ENCODE results near the gene MRPS21.
A peak's percentile ranks its signal among the peaks of the same experiment; 100 is the strongest.

The MRPS21 gene

DNA sequence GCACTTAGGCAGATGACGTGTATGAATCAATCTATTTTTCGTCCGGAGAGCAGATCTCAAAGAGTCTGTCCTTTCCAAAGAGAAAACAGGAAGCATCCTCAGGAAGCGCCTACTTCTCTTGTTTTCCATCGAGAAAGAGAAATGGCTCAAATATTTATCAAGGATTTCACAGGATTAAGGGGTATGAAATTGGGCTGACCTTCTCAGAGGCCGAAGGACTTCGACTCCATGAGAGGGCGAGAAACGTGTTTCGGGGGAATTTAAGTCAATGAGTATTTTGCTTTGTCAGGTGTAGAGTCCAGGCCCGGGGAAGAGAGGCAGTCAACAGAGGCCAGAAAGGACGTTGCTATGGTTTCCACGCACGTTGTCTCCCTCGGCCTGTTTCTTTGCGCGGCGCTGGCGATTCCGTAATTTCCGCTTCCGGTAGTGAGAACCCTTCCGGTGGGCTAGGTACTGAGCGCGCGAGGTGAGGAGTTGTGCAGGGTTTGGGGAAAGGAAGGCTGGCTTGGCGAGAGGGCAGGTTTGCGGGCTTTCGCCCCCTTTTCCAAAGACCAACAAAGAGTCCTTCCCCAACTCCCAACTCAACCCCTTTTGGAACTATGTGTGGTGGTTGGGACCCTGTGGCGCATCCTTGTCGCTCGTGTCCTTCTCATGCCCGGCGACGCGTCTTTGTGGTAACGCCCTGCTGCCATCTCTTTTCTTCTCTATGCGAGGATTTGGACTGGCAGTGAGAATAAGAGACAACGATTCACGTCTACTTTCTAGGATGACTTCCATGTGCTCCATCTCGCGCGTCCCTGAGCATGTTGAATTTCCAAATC lies at the start of gene MRPS21:
Gene MRPS21, plus strand, starts transcription at position 429 of the 821 bp plus-strand sequence. CDS start 506 bp downstream, outside the sequence.
- peak within 1 kb of the TSS; percentile 99 for H3K27ac Mint-ChIP-seq (ENCODE audit: low read depth)
- H3K4me1 Mint-ChIP-seq, result peaks cover 33% of the 10 kb centered on the region
- peaks cover 24% of the 10 kb centered on the region for H3K36me3 Mint-ChIP-seq (ENCODE audit: insufficient read depth)
- ATAC-seq (replicated peaks; ENCODE audit: extremely low read depth, poor library complexity, severe bottlenecking), result peak; percentile 98
- H3K27me3 Mint-ChIP-seq, result no peaks in the 10 kb centered on the region
- H3K4me3 Mint-ChIP-seq, result peak within 1 kb of the TSS; percentile 89
- DNase-seq (ENCODE audit: low spot score in 2 of 2), result peak; percentile 74 to 81
- H3K9me3 Mint-ChIP-seq, result no peaks in the 10 kb centered on the region

DNA sequence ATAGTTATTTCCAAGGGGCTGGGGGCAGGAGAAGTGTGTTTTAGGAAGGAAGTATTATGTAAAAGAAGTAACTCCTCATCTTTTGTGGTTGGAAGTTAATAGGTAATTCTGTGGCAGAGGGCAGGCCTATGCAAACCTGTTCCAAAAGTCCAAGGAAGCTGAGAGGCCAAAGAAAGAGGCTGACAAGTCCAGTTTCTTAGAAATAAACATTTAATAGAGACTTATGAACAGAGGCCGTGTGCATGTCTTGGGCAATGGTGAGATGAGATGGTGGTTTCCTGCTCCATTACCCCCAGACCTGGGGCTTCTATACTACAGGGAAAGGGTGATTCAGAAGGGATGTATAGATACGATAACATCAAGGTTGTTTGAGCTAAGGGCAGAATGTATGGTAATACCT lies 43.7 kb upstream of the MRPS21 start:
- H3K4me1 Mint-ChIP-seq, result no peaks in the 10 kb centered on the region
- no peaks in the 10 kb centered on the region for H3K36me3 Mint-ChIP-seq (ENCODE audit: insufficient read depth)
- H3K9me3 Mint-ChIP-seq, result no peaks in the 10 kb centered on the region
- peaks cover 11% of the 10 kb centered on the region for H3K27me3 Mint-ChIP-seq
- H3K4me3 Mint-ChIP-seq, result no peak overlapping the region
- DNase-seq (ENCODE audit: low spot score in 2 of 2), result no peak
- ATAC-seq (replicated peaks; ENCODE audit: extremely low read depth, poor library complexity, severe bottlenecking), result no peak
- H3K27ac Mint-ChIP-seq (ENCODE audit: low read depth), result no peak overlapping the region

DNA sequence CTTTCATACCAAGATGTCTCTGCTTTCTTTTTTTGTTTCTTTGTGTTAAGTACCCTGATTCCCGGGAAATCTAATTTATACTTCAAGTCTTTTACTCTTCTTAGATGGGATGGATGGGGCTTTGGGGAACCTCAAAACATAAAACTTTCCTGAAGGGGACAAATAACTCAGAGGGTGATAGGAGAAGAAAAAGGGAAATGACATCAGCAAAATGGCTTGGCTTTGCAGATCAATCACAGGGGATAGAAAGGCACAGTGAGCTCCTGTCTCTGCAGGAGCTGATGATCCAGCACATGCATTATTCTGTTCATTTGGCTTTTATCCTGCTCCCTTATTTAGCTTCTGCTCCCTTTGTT lies 37.5 kb upstream of the MRPS21 start:
- ATAC-seq (replicated peaks; ENCODE audit: extremely low read depth, poor library complexity, severe bottlenecking) (no peak), DNase-seq (ENCODE audit: low spot score in 2 of 2) (no peak)
- Mint-ChIP-seq H3K9me3 (no peaks in the 10 kb centered on the region), H3K36me3 (ENCODE audit: insufficient read depth) (peaks cover 2% of the 10 kb centered on the region), H3K27ac (ENCODE audit: low read depth) (no peak overlapping the region), H3K27me3 (peaks cover 61% of the 10 kb centered on the region), H3K4me1 (peaks cover 21% of the 10 kb centered on the region), H3K4me3 (no peak overlapping the region)

DNA sequence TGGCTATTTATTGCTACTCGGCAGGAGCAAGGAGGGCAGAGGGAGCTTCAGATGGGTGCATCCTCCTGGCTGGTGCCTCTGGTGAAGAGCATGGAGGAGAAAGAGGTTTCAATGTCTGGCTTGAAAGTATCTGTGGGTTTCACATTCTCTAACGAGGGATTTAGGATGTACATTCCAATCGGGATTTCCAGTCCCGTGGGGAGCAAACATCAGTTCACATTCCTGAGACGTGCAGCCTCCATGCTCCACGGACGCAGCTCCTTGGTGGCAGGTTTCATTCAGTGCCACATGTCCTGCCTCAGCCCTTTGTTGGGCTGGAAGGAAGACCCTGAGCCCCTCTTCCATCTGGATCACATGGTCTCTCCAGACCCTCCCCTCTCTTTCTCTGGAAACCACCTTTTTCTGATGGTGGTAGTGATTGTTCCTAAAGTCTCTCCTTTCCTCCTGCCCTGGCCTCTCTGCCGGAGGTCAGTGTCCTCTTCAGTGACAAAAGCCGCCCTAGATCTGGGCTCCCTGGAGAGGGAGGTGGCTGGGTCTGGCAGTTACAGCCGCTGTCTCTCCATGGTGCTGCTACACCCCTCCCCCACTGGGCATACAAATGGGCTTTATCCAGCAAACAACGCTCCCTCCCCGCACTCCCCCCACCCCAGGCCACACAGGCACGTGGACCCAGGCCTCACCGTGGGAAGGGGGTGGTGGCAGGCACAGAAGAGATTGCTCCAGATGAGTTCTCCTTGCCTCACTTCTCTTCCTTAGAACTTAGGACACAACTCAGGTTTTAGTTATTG lies 36.9 kb upstream of the MRPS21 start:
- H3K9me3 Mint-ChIP-seq, result no peaks in the 10 kb centered on the region
- ATAC-seq (replicated peaks; ENCODE audit: extremely low read depth, poor library complexity, severe bottlenecking), result no peak
- no peak overlapping the region for H3K4me3 Mint-ChIP-seq
- H3K36me3 Mint-ChIP-seq (ENCODE audit: insufficient read depth), result peaks cover 2% of the 10 kb centered on the region
- H3K27me3 Mint-ChIP-seq, result peaks cover 61% of the 10 kb centered on the region
- no peak overlapping the region for H3K27ac Mint-ChIP-seq (ENCODE audit: low read depth)
- DNase-seq (ENCODE audit: low spot score in 2 of 2), result no peak
- H3K4me1 Mint-ChIP-seq, result peaks cover 21% of the 10 kb centered on the region

DNA sequence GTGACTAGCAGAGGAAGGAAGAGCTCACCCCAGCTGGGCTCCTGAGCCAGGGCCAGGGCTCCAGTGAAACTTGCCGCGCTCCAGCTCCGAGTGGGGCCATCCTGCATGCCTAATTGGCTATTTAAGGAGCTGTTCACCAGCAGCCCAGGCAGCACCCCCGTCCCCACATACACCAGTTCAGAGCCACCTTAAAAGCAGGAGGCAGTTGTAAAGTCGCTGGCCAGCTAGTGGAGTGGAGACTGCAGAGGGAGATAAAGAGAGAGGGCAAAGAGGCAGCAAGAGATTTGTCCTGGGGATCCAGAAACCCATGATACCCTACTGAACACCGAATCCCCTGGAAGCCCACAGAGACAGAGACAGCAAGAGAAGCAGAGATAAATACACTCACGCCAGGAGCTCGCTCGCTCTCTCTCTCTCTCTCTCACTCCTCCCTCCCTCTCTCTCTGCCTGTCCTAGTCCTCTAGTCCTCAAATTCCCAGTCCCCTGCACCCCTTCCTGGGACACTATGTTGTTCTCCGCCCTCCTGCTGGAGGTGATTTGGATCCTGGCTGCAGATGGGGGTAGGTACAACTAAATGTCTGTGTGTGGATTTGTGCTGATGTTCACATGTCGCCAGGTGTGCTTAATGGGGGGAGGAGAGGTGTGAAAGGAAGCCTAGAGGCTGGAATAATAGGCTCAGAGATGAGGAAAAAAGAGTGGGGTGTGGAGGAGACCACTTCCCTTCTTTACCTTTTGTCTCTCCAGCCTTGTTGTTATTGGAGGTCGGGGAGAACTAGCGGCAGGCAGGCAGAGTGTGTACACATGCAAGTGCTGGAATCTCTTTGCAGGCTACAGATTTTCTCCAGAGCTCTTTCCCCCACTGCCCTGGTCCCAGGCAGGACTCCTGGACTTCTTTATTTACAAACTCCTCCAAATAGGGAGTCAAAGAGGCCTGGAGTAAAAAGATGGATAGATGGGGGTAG lies 35.8 kb upstream of the MRPS21 start, which contains the start of gene CA14:
Gene CA14, plus strand, starts transcription at position 151 of the 962 bp plus-strand sequence. Its CDS starts 355 bp downstream, at position 506.
- Mint-ChIP-seq H3K9me3 (no peaks in the 10 kb centered on the region), H3K4me1 (peaks cover 21% of the 10 kb centered on the region), H3K27me3 (peaks cover 61% of the 10 kb centered on the region), H3K27ac (ENCODE audit: low read depth) (no peak within 1 kb of the TSS), H3K36me3 (ENCODE audit: insufficient read depth) (peaks cover 2% of the 10 kb centered on the region), H3K4me3 (no peak within 1 kb of the TSS)
- no peak for ATAC-seq (replicated peaks; ENCODE audit: extremely low read depth, poor library complexity, severe bottlenecking)
- no peak for DNase-seq (ENCODE audit: low spot score in 2 of 2)

DNA sequence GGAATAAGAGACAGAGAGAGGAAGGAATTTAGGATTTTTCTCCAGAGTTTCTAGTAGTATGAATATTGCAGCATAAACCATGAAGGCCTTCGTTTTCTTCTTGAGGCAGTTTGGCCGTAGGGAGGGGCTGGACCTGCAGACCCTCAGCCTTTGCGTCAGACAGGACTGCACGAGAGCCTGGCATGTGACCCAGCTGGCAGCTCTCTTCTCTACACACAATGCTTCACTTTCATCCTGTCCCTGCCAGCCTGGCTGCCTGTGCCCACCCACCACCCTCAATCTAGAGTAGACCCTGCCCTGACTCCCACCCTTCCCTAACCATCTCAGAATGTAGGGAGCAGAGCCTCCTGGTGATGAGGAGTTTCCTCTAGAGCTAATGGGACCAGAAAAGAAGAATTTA lies 34.4 kb upstream of the MRPS21 start:
- Mint-ChIP-seq H3K4me3 (no peak overlapping the region), H3K9me3 (no peaks in the 10 kb centered on the region), H3K27me3 (peaks cover 50% of the 10 kb centered on the region), H3K36me3 (ENCODE audit: insufficient read depth) (peaks cover 2% of the 10 kb centered on the region), H3K4me1 (peaks cover 21% of the 10 kb centered on the region), H3K27ac (ENCODE audit: low read depth) (no peak overlapping the region)
- DNase-seq (ENCODE audit: low spot score in 2 of 2) (no peak), ATAC-seq (replicated peaks; ENCODE audit: extremely low read depth, poor library complexity, severe bottlenecking) (no peak)

DNA sequence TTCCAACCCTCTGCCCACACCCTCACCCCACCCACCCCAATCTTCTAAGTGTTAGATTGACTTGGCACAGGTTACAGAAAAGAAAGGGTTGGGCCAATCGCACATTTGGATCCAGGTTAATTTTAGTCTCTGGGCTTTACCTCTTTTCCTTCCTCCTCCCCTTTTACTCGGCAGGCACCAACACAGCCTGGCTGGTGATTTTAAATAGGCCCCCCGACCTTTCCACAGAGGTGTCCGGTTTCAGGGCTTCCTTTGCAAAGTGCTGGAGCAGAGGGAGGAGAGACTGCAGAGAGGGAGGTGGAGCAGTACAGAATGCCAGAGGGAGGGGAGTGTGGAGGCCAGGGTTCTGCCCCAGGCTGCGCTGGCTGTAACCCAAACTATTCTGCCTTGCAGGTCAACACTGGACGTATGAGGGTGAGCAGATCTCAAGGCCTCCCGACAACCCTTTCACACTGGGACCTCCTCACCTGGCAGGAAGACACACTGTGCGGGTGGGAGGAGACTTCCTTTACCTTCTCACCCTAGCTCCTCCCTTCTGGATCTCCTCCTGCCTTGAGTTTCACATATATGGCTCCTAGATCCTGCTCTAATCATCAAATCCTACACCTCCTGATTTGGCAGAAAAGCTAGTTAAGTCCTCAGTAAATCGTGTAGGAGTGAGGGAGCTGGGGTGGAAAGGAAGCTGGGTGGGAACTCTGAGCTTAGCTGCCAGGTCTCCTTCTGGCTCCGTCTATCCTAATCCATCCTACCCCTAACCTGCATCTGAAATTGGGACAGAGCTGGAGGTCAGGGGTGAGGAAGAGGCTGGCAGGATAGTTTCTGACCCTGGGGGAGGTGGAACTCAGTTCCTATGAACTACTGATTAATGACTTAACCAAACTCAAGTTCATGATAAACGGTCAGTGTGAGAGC lies 33.6 kb upstream of the MRPS21 start:
- H3K36me3 Mint-ChIP-seq (ENCODE audit: insufficient read depth), result peaks cover 5% of the 10 kb centered on the region

DNA sequence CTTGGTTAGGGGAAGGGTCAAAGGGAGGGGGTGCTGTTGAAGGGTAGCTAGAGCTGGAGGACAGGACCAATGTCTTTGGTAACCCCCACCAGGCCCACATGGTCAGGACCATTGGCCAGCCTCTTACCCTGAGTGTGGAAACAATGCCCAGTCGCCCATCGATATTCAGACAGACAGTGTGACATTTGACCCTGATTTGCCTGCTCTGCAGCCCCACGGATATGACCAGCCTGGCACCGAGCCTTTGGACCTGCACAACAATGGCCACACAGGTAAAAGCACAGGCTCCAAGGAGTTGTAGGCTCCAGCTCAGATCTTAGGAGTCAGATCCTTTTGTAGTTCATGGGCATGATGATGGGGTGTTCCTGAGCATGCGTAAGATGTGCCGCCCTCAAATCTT lies 32.3 kb upstream of the MRPS21 start:
- DNase-seq (ENCODE audit: low spot score in 2 of 2) (no peak), ATAC-seq (replicated peaks; ENCODE audit: extremely low read depth, poor library complexity, severe bottlenecking) (no peak)
- Mint-ChIP-seq H3K27me3 (peaks cover 42% of the 10 kb centered on the region), H3K9me3 (no peaks in the 10 kb centered on the region), H3K36me3 (ENCODE audit: insufficient read depth) (peaks cover 7% of the 10 kb centered on the region), H3K27ac (ENCODE audit: low read depth) (no peak overlapping the region), H3K4me3 (no peak overlapping the region), H3K4me1 (peaks cover 9% of the 10 kb centered on the region)

More for the DNA sequence above, 33.6 kb upstream of the MRPS21 start:
- Mint-ChIP-seq H3K4me3 (no peak overlapping the region), H3K4me1 (peaks cover 21% of the 10 kb centered on the region), H3K27ac (ENCODE audit: low read depth) (no peak overlapping the region), H3K27me3 (peaks cover 50% of the 10 kb centered on the region), H3K9me3 (no peaks in the 10 kb centered on the region)
- DNase-seq (ENCODE audit: low spot score in 2 of 2), result no peak
- ATAC-seq (replicated peaks; ENCODE audit: extremely low read depth, poor library complexity, severe bottlenecking), result no peak

DNA sequence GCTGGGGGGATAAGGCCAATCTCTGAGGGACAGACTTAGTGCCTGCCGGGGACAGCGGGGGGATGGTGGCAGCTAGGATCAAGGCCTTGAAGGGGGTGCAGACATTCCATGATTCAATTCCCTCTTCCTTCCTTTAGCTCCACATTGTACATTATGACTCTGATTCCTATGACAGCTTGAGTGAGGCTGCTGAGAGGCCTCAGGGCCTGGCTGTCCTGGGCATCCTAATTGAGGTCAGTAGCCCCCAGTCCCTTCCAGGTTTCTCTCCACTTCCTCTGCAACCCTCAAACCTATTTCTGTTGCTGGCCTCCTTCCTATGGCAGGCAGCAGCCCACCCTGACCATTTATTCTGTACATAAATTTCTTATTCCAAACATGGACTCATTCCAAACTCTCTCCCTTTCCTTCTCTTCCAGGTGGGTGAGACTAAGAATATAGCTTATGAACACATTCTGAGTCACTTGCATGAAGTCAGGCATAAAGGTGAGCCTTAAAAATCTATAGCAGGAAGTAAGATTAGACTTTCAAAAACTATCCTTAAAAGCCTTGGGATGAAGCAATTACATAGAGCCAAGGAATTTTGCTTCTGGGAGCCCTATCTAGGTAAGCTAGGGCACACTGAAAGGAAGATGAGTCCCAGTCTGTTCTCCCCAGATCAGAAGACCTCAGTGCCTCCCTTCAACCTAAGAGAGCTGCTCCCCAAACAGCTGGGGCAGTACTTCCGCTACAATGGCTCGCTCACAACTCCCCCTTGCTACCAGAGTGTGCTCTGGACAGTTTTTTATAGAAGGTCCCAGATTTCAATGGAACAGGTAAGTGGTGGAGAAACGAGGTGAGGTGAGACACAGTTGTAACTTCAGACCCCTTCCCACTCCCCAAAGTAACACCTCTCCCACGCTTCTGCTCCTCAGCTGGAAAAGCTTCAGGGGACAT lies 31.0 kb upstream of the MRPS21 start:
- Mint-ChIP-seq H3K27ac (ENCODE audit: low read depth) (no peak overlapping the region), H3K36me3 (ENCODE audit: insufficient read depth) (peaks cover 11% of the 10 kb centered on the region), H3K27me3 (peaks cover 30% of the 10 kb centered on the region), H3K9me3 (no peaks in the 10 kb centered on the region), H3K4me3 (no peak overlapping the region), H3K4me1 (peaks cover 11% of the 10 kb centered on the region)
- DNase-seq (ENCODE audit: low spot score in 2 of 2), result no peak
- no peak for ATAC-seq (replicated peaks; ENCODE audit: extremely low read depth, poor library complexity, severe bottlenecking)

DNA sequence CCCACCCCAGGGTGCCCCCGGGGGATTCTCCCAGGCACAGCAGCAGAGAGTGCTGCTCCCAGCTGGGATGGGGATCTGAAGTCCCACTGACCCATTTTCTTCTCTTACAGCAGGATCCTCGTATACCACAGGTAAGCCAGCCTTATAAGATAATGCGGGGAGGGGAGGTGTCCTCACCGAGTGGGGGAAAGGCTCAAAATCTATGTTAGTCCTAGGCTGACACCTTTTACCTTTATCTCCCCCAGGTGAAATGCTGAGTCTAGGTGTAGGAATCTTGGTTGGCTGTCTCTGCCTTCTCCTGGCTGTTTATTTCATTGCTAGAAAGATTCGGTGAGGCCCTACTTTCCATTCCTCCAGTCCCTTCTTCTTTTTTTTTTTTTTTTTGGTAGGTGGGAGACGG lies 30.1 kb upstream of the MRPS21 start:
- no peak overlapping the region for H3K27ac Mint-ChIP-seq (ENCODE audit: low read depth)
- peaks cover 20% of the 10 kb centered on the region for H3K36me3 Mint-ChIP-seq (ENCODE audit: insufficient read depth)
- peaks cover 21% of the 10 kb centered on the region for H3K27me3 Mint-ChIP-seq
- no peak for DNase-seq (ENCODE audit: low spot score in 2 of 2)
- ATAC-seq (replicated peaks; ENCODE audit: extremely low read depth, poor library complexity, severe bottlenecking), result no peak
- no peak overlapping the region for H3K4me3 Mint-ChIP-seq
- no peaks in the 10 kb centered on the region for H3K9me3 Mint-ChIP-seq
- peaks cover 20% of the 10 kb centered on the region for H3K4me1 Mint-ChIP-seq

DNA sequence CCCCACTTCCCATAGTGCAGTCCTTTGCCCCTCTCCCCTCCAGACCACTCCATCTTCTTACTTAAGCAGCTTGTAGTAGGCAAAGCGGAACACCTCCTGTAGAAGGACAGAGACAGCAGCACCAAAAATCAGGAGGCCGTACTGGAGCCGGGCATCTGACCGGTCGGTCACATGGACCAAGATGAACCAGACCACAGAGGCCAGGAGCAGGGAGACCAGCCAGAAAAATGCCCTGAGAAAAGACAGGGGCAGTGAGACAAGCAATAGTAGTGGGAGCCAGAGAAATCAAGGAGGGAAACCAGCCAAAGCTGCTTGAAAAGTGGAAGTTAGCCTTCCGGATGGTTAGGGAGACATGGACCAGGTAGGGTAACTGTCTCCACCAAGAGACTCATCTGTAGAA lies 25.8 kb upstream of the MRPS21 start:
- H3K4me1 Mint-ChIP-seq, result peaks cover 32% of the 10 kb centered on the region
- no peaks in the 10 kb centered on the region for H3K9me3 Mint-ChIP-seq
- ATAC-seq (replicated peaks; ENCODE audit: extremely low read depth, poor library complexity, severe bottlenecking) (no peak), DNase-seq (ENCODE audit: low spot score in 2 of 2) (no peak)
- peak overlapping the region; percentile 92 for H3K4me3 Mint-ChIP-seq
- peak overlapping the region; percentile 96 for H3K27ac Mint-ChIP-seq (ENCODE audit: low read depth)
- peaks cover 29% of the 10 kb centered on the region for H3K36me3 Mint-ChIP-seq (ENCODE audit: insufficient read depth)
- no peaks in the 10 kb centered on the region for H3K27me3 Mint-ChIP-seq
